Lower leg skin (tissue), 4 donors: ENCODE data around the gene ZCCHC8. TPM values are rescaled to one million over a fixed set of nuclear protein-coding genes. Genes with fewer than 3 reads are reported as not detected.
"Not testable (repeated sequence)": the region's sequence is repeated elsewhere in the genome, so short reads cannot be mapped to it uniquely, and the experiment has no call there.

ENCODE experiments used
- DNase-seq, 2 donors: peaks; one replicate each; pipeline ENCODE4 v3.0.0-alpha.2; 2019; ENCODE audit warnings: low spot score in 2 of 2
- H3K4me3 ChIP-seq: fragments of 200-600 bp; sonication (generic); 2 replicates; pipeline ENCODE4 v1.5.1; 2017; ENCODE audit warnings: mild to moderate bottlenecking, low read depth; ENCODE audit not compliant: poor library complexity, severe bottlenecking
- POLR2A ChIP-seq, 2 donors: fragments of 450-650 bp; IDR thresholded peaks; one replicate each; pipeline ENCODE4 v1.6.1; 2016 to 2017; ENCODE audit warnings: antibody characterized with exemption in 2 of 2, mild to moderate bottlenecking in 1 of 2, moderate library complexity in 1 of 2
- WGBS, 2 donors: methylation state at CpG; one replicate each; pipeline ENCODE4 v1.1.5; 2018; 5-methylcytosine and 5-hydroxymethylcytosine counted together
- intact Hi-C: fragments of 100-400 bp; cut with DNase I; formaldehyde crosslinking; loops from one replicate; pipeline ENCODE4 v1.15.0; 2023; ENCODE audit warnings: low total_unique reads
- total RNA-seq, 4 donors: library from RNA; depleted of rRNA; stranded (reverse); fragments of >200 nt; gene quantifications; one replicate each; pipeline ENCODE4 v1.1.0, GENCODE V29; 2016
- TF ChIP-seq, protein P1 (sequence below), 3 donors: fragments of 450-650 bp; IDR thresholded peaks; one replicate each; pipeline ENCODE4 v1.5.1; 2016; ENCODE audit warnings: antibody characterized with exemption in 3 of 3, mild to moderate bottlenecking in 3 of 3, moderate library complexity in 2 of 3

The ZCCHC8 gene
- total RNA-seq, 4 donors from 2014 or later, result 22.7 to 27.1 (median 25.3) TPM

- H3K4me3 ChIP-seq, result no peak overlapping the region
- TF ChIP-seq, protein P1, sequence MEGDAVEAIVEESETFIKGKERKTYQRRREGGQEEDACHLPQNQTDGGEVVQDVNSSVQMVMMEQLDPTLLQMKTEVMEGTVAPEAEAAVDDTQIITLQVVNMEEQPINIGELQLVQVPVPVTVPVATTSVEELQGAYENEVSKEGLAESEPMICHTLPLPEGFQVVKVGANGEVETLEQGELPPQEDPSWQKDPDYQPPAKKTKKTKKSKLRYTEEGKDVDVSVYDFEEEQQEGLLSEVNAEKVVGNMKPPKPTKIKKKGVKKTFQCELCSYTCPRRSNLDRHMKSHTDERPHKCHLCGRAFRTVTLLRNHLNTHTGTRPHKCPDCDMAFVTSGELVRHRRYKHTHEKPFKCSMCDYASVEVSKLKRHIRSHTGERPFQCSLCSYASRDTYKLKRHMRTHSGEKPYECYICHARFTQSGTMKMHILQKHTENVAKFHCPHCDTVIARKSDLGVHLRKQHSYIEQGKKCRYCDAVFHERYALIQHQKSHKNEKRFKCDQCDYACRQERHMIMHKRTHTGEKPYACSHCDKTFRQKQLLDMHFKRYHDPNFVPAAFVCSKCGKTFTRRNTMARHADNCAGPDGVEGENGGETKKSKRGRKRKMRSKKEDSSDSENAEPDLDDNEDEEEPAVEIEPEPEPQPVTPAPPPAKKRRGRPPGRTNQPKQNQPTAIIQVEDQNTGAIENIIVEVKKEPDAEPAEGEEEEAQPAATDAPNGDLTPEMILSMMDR (IDR thresholded peaks at IDR 0.05), result no peak
- no peak for TF ChIP-seq POLR2A (IDR thresholded peaks at IDR 0.05)
- no peak for DNase-seq
- intact Hi-C loops, result no loop called here
- WGBS, 2 donors, result 94 to 100% methylated on average over 1 of the region's 1 CpG
Observed at GRCh38 chr12:122518908-122519307, 18.2 kb upstream of the ZCCHC8 start.

DNA sequence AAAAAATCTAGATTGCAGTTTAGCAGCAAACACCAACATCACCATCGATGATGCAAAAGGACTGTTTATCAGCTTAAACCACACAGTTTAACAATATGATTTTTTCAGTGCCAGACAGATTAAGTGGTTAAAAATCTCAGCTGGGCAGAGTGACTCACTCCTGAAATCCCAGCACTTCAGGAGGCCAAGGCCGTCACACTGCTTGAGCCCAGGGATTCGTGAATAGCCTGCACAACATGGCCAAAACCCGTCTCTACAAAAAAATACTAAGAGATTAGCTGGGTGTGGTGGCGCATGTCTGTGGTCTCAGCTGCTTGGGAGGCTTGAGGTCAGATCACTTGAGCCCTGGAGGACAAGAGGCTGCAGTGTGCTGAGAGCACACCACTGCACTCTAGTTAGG, 17.1 kb upstream of the ZCCHC8 start:
- no peak for DNase-seq
- TF ChIP-seq, protein P1 (IDR thresholded peaks at IDR 0.05), result no peak
- TF ChIP-seq POLR2A (IDR thresholded peaks at IDR 0.05), result no peak
- intact Hi-C loops, result no loop called here
- WGBS, 2 donors, result 66 to 71% methylated on average over 5 of the region's 5 CpGs
- H3K4me3 ChIP-seq, result no peak overlapping the region

- TF ChIP-seq, protein P1 (IDR thresholded peaks at IDR 0.05), result no peak
- TF ChIP-seq POLR2A (IDR thresholded peaks at IDR 0.05), result no peak
- no peak for DNase-seq
- intact Hi-C loops, result no loop called here
- no peak overlapping the region for H3K4me3 ChIP-seq
- 83 to 91% methylated on average over 13 of the region's 13 CpGs for WGBS, 2 donors
Observed at GRCh38 chr12:122516544-122517361, 16.0 kb upstream of the ZCCHC8 start.

DNA sequence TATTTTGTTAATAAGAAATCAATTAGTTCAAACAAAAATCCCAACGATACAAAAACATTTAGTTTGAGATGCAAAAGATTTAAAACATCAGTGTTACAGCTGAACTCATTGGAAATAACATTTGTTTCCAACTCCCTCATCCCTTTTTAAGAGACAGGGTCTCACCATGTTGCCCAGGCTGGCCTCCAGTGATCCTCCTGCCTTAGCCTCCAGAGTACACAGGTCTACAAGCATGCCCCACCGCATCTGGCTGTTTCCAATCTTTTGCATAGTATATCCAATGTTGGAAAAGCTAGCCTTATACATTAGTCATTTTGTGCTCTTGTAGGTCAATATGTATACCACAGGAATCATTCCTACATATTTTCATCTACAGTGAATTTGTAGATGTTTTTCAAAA, 14.5 kb upstream of the ZCCHC8 start:
- no peak overlapping the region for H3K4me3 ChIP-seq
- DNase-seq, result no peak
- WGBS, 2 donors, result 90 to 98% methylated on average over 2 of the region's 2 CpGs
- intact Hi-C loops, result no loop called here
- no peak for TF ChIP-seq POLR2A (IDR thresholded peaks at IDR 0.05)
- TF ChIP-seq, protein P1 (IDR thresholded peaks at IDR 0.05), result no peak

- H3K4me3 ChIP-seq, result no peak overlapping the region
- WGBS, 2 donors, result 87 to 91% methylated on average over 4 of the region's 4 CpGs
- intact Hi-C loops, result no loop called here
- DNase-seq, result no peak
- no peak for TF ChIP-seq POLR2A (IDR thresholded peaks at IDR 0.05)
- TF ChIP-seq, protein P1 (IDR thresholded peaks at IDR 0.05), result no peak
Observed at GRCh38 chr12:122513660-122514059, 12.9 kb upstream of the ZCCHC8 start.

- DNase-seq, intact Hi-C loops: not testable (repeated sequence)
- WGBS, 2 donors, result 81 to 83% methylated on average over 3 of the region's 3 CpGs
Observed at GRCh38 chr12:122513028-122513427, 12.3 kb upstream of the ZCCHC8 start.

More at GRCh38 chr12:122513028-122513427, 12.3 kb upstream of the ZCCHC8 start:
- H3K4me3 ChIP-seq, result not testable (repeated sequence)
